ENCODE measurements around the gene PPP2R2B. TPM values are rescaled to one million over a fixed set of nuclear protein-coding genes. Genes with fewer than 3 reads are reported as not detected.

Gene PPP2R2B
- total and polyA plus RNA-seq, 2 experiments from 2014 or later: 14.4 to 21.1 TPM

DNA sequence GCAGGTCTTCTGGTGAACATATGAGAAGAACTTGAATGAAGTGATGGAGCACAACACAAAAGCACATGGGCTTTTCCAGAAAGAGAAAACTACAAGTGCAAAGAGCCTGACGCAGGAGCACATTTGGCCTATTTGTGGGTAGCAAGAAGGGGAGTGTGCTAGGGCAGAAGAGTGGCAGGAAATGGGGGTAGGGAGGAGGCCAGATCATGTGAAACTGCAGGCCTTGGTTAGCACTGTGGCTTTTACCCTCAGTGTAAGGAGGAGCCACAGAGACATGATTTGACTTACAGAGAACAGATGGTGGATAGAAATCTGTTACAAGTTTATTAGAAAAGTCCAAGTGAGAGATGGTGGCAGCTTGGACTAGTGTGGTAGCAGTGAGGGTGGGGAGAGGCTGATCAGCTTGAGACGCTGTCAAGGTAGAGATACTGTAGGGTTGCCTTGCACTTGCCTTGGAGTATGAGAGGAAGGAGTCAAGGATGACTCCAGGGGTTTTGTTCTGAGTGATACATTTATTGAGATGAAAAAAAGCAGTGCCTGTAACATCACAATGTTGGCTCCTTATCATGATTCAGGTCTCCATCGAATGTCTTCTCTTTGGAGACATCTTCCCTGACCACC is 126.7 kb downstream of the PPP2R2B start:
- H3K27me3 ChIP-seq: no peaks in the 10 kb centered on the region
- DNase-seq (ENCODE audit: low read depth in 1 of 2, low spot score in 1 of 2): no peak
- no peak overlapping the region for H3K27ac ChIP-seq
- no peak overlapping the region for H3K4me3 ChIP-seq
- H3K4me1 ChIP-seq (ENCODE audit: low read depth): no peaks in the 10 kb centered on the region
- H3K36me3 ChIP-seq: no peaks in the 10 kb centered on the region
- H3K9me3 ChIP-seq (ENCODE audit: low read depth): no peaks in the 10 kb centered on the region
- no peak for TF ChIP-seq CTCF (IDR thresholded peaks at IDR 0.05; ENCODE audit: low read depth, low read length)

- H3K4me1 ChIP-seq (ENCODE audit: low read depth): no peaks in the 10 kb centered on the region
- DNase-seq (ENCODE audit: low read depth in 1 of 2, low spot score in 1 of 2): no peak
- TF ChIP-seq CTCF (IDR thresholded peaks at IDR 0.05; ENCODE audit: low read depth, low read length): no peak
Measured at GRCh38 chr5:146751054-146751453, 127.5 kb downstream of the PPP2R2B start.

DNA sequence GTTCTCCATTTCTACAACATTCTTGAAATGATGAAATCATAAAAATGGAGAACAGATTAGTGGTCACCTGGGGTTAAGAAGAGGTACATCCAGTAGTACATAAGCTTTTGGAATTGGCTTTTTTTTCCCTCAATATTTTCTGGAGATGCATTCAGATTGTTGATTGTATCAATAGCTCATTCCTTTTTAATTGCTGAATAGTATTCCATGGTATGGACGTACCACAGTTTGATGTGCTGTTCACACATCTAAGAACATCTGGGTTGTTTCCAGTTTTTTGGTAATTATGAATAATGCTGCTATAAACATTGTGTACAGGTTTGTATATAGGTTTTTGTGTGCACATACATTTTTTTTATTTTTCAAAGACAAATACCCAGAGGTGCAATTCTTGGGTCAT is 130.0 kb downstream of the PPP2R2B start:
- DNase-seq (ENCODE audit: low read depth in 1 of 2, low spot score in 1 of 2): no peak
- no peak overlapping the region for H3K4me3 ChIP-seq
- H3K9me3 ChIP-seq (ENCODE audit: low read depth): no peaks in the 10 kb centered on the region
- no peak for TF ChIP-seq CTCF (IDR thresholded peaks at IDR 0.05; ENCODE audit: low read depth, low read length)
- H3K36me3 ChIP-seq: no peaks in the 10 kb centered on the region
- H3K4me1 ChIP-seq (ENCODE audit: low read depth): no peaks in the 10 kb centered on the region
- no peaks in the 10 kb centered on the region for H3K27me3 ChIP-seq
- no peak overlapping the region for H3K27ac ChIP-seq

More at GRCh38 chr5:146751054-146751453, 127.5 kb downstream of the PPP2R2B start:
- H3K36me3 ChIP-seq: no peaks in the 10 kb centered on the region
- H3K9me3 ChIP-seq (ENCODE audit: low read depth): no peaks in the 10 kb centered on the region
- H3K27ac ChIP-seq: no peak overlapping the region
- no peaks in the 10 kb centered on the region for H3K27me3 ChIP-seq
- H3K4me3 ChIP-seq: no peak overlapping the region

- no peaks in the 10 kb centered on the region for H3K36me3 ChIP-seq
- H3K27me3 ChIP-seq: no peaks in the 10 kb centered on the region
- no peak for DNase-seq (ENCODE audit: low read depth in 1 of 2, low spot score in 1 of 2)
- H3K27ac ChIP-seq: no peak overlapping the region
- TF ChIP-seq CTCF (IDR thresholded peaks at IDR 0.05; ENCODE audit: low read depth, low read length): no peak
- H3K4me3 ChIP-seq: no peak overlapping the region
- H3K4me1 ChIP-seq (ENCODE audit: low read depth): no peaks in the 10 kb centered on the region
- H3K9me3 ChIP-seq (ENCODE audit: low read depth): no peaks in the 10 kb centered on the region
Measured at GRCh38 chr5:146745931-146746577, 132.5 kb downstream of the PPP2R2B start.

DNA sequence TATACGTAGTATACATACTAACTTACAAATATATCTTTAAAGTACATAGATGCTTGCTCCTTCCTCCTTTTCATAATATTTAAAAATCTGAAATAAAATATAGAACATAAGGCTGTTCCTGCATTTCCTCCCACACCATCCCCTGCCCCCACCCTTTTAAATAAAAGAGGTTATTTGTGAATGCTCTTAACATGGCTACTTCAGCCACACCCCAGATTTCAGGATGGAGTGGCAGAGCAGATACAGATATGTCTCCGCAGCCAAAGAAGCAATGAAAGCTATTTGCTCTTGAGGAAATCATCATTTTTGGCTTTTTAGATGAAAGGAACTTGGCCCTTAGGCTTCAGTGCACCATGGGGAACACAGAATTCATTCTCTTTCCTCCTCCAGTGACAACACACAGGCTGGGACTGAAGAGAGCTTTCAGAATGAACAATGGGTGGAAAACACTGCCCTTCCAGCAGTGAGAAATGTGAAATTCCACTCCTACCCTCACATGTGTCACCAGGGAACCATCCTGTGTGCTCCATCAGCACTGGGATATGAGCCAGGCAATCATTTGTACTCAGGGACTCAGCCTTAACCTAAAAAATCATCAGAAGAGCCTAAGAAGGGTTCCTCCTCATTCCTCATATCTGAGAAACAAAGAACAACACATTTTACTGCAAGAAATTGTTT is 134.3 kb downstream of the PPP2R2B start:
- Histone ChIP-seq H3K36me3 (no peaks in the 10 kb centered on the region), H3K27me3 (no peaks in the 10 kb centered on the region), H3K4me1 (ENCODE audit: low read depth) (no peaks in the 10 kb centered on the region), H3K9me3 (ENCODE audit: low read depth) (no peaks in the 10 kb centered on the region), H3K4me3 (no peak overlapping the region), H3K27ac (no peak overlapping the region)
- DNase-seq (ENCODE audit: low read depth in 1 of 2, low spot score in 1 of 2): peak in 1 of 2 donors; percentile 53
- no peak for TF ChIP-seq CTCF (IDR thresholded peaks at IDR 0.05; ENCODE audit: low read depth, low read length)

Data from cardiac muscle cell (in vitro differentiated cells and primary cell).